GM12878 (cell line): ENCODE results near the gene SELPLG. TPM values are rescaled to one million over a fixed set of nuclear protein-coding genes. Genes with fewer than 3 reads are reported as not detected.

Experiments used
- ATAC-seq: fragments of 200-7000 bp; cut with Tn5 transposase; 3 replicates; pipeline ENCODE4 v1.9.1; 2020; ENCODE audit warnings: mild to moderate bottlenecking, moderate library complexity
- BruUV-seq: library from RNA; stranded (reverse); fragments of 400-500 nt; replicated peaks from 2 replicates; lab custom pipeline; 2021; lab: Mats Ljungman, UMichigan
- CTCF ChIA-PET: fragments of 300-600 bp; sonication (Branson Sonifier 250); formaldehyde crosslinking; extraction: SDS; loops from one replicate; lab custom pipeline; 2021; ENCODE audit warnings: inconsistent platforms; lab: Yijun Ruan, JAX
- POLR2A ChIA-PET: fragments of 350-600 bp; formaldehyde crosslinking; extraction: SDS; loops from one replicate; lab custom pipeline; 2021; ENCODE audit warnings: inconsistent platforms; lab: Charles Lee
- RAD21 ChIA-PET: fragments of 300-600 bp; sonication (Branson Sonifier 250); formaldehyde crosslinking; loops from one replicate; lab custom pipeline; 2023; ENCODE audit warnings: antibody characterized with exemption; ENCODE audit not compliant: unreplicated experiment; lab: Charles Lee
- SMC1A ChIA-PET: fragments of 300-600 bp; sonication (Branson Sonifier 250); formaldehyde crosslinking; loops from one replicate; lab custom pipeline; 2023; ENCODE audit not compliant: unreplicated experiment, uncharacterized antibody; lab: Charles Lee
- DNase-seq: peaks from one replicate; pipeline ENCODE4 v3.0.0-alpha.2; 2011; ENCODE audit warnings: low read depth, low spot score
- FAIRE-seq: peaks from 3 replicates; lab custom pipeline; 2011; peaks lifted over from hg19 to GRCh38; lab: Jason Lieb, UNC
- H2AFZ ChIP-seq: 2 replicates; pipeline ENCODE4 v1.6.0; 2011; ENCODE audit warnings: low read depth, low read length, control low read depth; ENCODE audit not compliant: control insufficient read depth
- H3K27ac ChIP-seq: 2 replicates; pipeline ENCODE4 v1.5.1; 2011; ENCODE audit warnings: control low read depth; ENCODE audit not compliant: control insufficient read depth, insufficient read depth
- H3K27me3 ChIP-seq, 2 experiments: replicated peaks in 1 of 2; 2 replicates each; pipeline versions ENCODE4 v1.6.0 to v1.6.1; 2011; ENCODE audit warnings: low read length in 1 of 2; ENCODE audit not compliant: control insufficient read depth in 2 of 2, insufficient read depth in 2 of 2
- H3K36me3 ChIP-seq, 2 experiments: 2 replicates each; pipeline ENCODE4 v1.5.1; 2011; ENCODE audit warnings: low read length in 1 of 2; ENCODE audit not compliant: control insufficient read depth in 2 of 2, insufficient read depth in 2 of 2
- H3K4me1 ChIP-seq: 2 replicates; pipeline ENCODE4 v1.6.1; 2011; ENCODE audit warnings: mild to moderate bottlenecking, low read length, moderate library complexity, mixed read lengths; ENCODE audit not compliant: control insufficient read depth, insufficient read depth
- H3K4me2 ChIP-seq: 2 replicates; pipeline ENCODE4 v1.6.0; 2011; ENCODE audit warnings: control low read depth; ENCODE audit not compliant: control insufficient read depth, insufficient read depth
- H3K4me3 ChIP-seq: fragments of 200-600 bp; sonication (generic); 2 replicates; pipeline ENCODE4 v1.5.1; 2016
- H3K79me2 ChIP-seq: 2 replicates; pipeline ENCODE4 v1.6.0; 2011; ENCODE audit warnings: low read length; ENCODE audit not compliant: control insufficient read depth, insufficient read depth
- H3K9ac ChIP-seq: 2 replicates; pipeline ENCODE4 v1.8.0; 2011; ENCODE audit warnings: low read length, control low read depth, mixed read lengths; ENCODE audit not compliant: control insufficient read depth, insufficient read depth
- H3K9me3 ChIP-seq: replicated peaks from 3 replicates; pipeline ENCODE4 v1.5.1; 2011; ENCODE audit warnings: mild to moderate bottlenecking, low read length; ENCODE audit not compliant: control insufficient read depth, insufficient read depth
- H4K20me1 ChIP-seq: 2 replicates; pipeline ENCODE4 v1.6.0; 2011; ENCODE audit not compliant: control insufficient read depth, insufficient read depth
- HDAC6 ChIP-seq: fragments of 200-600 bp; sonication (generic); IDR thresholded peaks from one replicate; pipeline ENCODE4 v1.8.0; 2017; ENCODE audit warnings: antibody characterized with exemption; ENCODE audit not compliant: unreplicated experiment
- MLLT1 ChIP-seq: fragments of 450-650 bp; IDR thresholded peaks from 2 replicates; pipeline ENCODE4 v1.6.1; 2016; ENCODE audit warnings: mild to moderate bottlenecking
- NR2C2 ChIP-seq: IDR thresholded peaks from 2 replicates; pipeline ENCODE4 v1.6.1; 2011; ENCODE audit warnings: borderline replicate concordance, low read depth; ENCODE audit not compliant: control insufficient read depth, insufficient read length
- PAX5 ChIP-seq: IDR thresholded peaks from 2 replicates; pipeline ENCODE4 v1.6.1; 2011; ENCODE audit warnings: low read depth, low read length, borderline replicate concordance
- POU2F2 ChIP-seq: IDR thresholded peaks from 3 replicates; pipeline ENCODE4 v1.6.1; 2011; ENCODE audit warnings: low read depth, mild to moderate bottlenecking, low read length, borderline replicate concordance
- RCOR1 ChIP-seq: conservative IDR thresholded peaks from 2 replicates; pipeline ENCODE4 v1.6.1; 2012; ENCODE audit warnings: low read depth, low read length, improper control_type of control experiment
- RFX5 ChIP-seq: IDR thresholded peaks from 2 replicates; pipeline ENCODE4 v1.6.1; 2011; ENCODE audit warnings: low read depth, low read length, improper control_type of control experiment
- WRNIP1 ChIP-seq: IDR thresholded peaks from 2 replicates; pipeline ENCODE4 v1.6.1; 2011; ENCODE audit warnings: low read depth, low read length, improper control_type of control experiment, borderline replicate concordance
- ZSCAN29 ChIP-seq: fragments of 450-650 bp; IDR thresholded peaks from 2 replicates; pipeline ENCODE4 v1.6.1; 2017; ENCODE audit warnings: mild to moderate bottlenecking, moderate library complexity
- WGBS: methylation state at CpG from one replicate; pipeline ENCODE4 v1.1.6; 2016; ENCODE audit warnings: low lambda C conversion rate; ENCODE audit not compliant: insufficient replicate concordance, insufficient coverage; ENCODE audit errors: missing lambda C conversion rate; 5-methylcytosine and 5-hydroxymethylcytosine counted together
- in situ Hi-C: fragments of 300-500 bp; cut with MboI; formaldehyde crosslinking; loops from 9 replicates; pipeline ENCODE4 v1.14.3; 2018; ENCODE audit warnings: mixed read lengths
- intact Hi-C: fragments of 100-400 bp; cut with micrococcal nuclease; formaldehyde crosslinking; loops from one replicate; pipeline ENCODE4 v1.14.2; 2022; ENCODE audit not compliant: unreplicated experiment
- polyA plus RNA-seq, 11 experiments: library from polyadenylated mRNA; depleted of rRNA in 4 of 11; unstranded in 6 of 11; stranded (reverse) in 5 of 11; fragments of >200 nt; fragmentation: Nextera tagmentation in 4 of 11; fragmentation: Illumina TruSeq in 1 of 11; extraction: Ambion mirVana in 4 of 11; extraction: Trizol in 1 of 11; gene quantifications; 1 replicate in 1 of 11; 2 replicates in 10 of 11; pipeline versions ENCODE4 v1.2.1 to v1.2.3, GENCODE V29; 2011 to 2016; ENCODE audit warnings: inconsistent platforms in 2 of 11, missing spikeins in 2 of 11, low read depth in 1 of 11
- total RNA-seq, 4 experiments: library from RNA; depleted of rRNA in 3 of 4; stranded (reverse); fragments of >200 nt in 3 of 4; fragmentation: Illumina TruSeq in 1 of 4; extraction: Trizol in 1 of 4; gene quantifications; 2 replicates each; pipeline versions ENCODE4 v1.2.1 to v1.2.3, GENCODE V29; 2013 to 2021
- TF ChIP-seq, protein P1 (sequence below): fragments of 450-650 bp; IDR thresholded peaks from 2 replicates; pipeline ENCODE4 v1.6.1; 2017; ENCODE audit warnings: mild to moderate bottlenecking, low read depth, inconsistent platforms; ENCODE audit not compliant: poor library complexity, severe bottlenecking

The SELPLG gene
- total and polyA plus RNA-seq, 10 of the 15 experiments (the other 5 are each of a cell fraction or from before 2014, with no cell fraction given), result 3.2 to 32.3 (median 23.9) TPM

DNA sequence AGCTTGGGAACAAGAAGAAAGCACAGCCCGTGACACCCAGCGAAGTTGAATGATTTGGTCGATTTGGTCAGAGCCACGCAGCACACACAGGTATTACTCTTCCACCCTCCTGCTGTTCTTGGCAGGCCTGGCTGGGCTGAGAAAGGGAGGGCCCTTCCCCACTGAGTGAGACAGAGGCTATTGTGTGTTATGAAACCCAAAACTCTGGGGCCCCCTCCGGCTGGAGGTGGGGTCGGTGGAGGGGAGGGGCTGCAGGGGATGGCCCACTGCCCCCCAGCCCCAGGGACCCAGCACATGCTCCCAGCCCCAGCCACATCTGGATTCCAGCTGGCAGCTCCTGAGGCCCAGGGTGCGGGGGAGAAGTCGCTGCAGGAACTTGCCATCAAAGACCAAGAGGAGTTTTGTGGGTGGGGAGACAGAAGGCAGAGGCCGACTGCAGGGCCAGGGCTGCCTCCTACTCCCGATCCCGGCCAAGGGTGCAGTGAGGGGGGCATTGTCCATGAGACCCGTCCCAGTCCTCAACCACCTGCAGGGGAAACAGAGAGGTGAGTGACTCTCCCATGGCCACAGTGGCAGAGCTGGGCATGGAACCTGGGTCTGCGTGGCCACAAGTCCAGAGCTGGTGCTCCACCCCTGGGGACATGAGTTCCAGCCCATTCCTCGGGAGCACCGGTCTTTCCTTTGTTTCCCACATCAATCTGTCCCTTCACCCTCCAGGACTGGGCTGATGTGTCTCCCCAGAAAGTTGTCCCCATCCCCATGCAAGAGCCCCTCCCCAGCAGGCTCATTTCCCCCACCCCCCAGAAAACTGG, 44.5 kb downstream of the SELPLG start:
- Histone ChIP-seq H3K4me1 (no peaks in the 10 kb centered on the region; the same call in 1 of the 2 replicates), H4K20me1 (no peaks in the 10 kb centered on the region), H3K4me2 (no peak overlapping the region), H3K36me3 (no peaks in the 10 kb centered on the region), H3K27me3 (no peaks in the 10 kb centered on the region), H3K9me3 (no peaks in the 10 kb centered on the region), H3K9ac (no peak overlapping the region), H2AFZ (no peak overlapping the region), H3K79me2 (no peaks in the 10 kb centered on the region), H3K27ac (no peak overlapping the region), H3K4me3 (no peak overlapping the region)
- ChIA-PET POLR2A (no interaction called here), SMC1A (interaction anchor here (0.9 kb wide), 1 partner anchor 13 kb away, joined by 4 read pairs; no protein-coding TSS in a partner anchor), CTCF (interaction anchor here (1.4 kb wide), 1 partner anchor 15 kb away, joined by 3 read pairs; no protein-coding TSS in a partner anchor), RAD21 (no interaction called here)
- intact Hi-C loops, result no loop called here
- 58% methylated on average over 14 of the region's 15 CpGs for WGBS
- TF ChIP-seq ZSCAN29 (no peak), MLLT1 (no peak), RFX5 (no peak)
- BruUV-seq, result no TSS peak
- no peak for FAIRE-seq
- peak; percentile 45; the same call in 2 of the 3 replicates for ATAC-seq
- DNase-seq, result no peak
- in situ Hi-C loops, result no loop called here

DNA sequence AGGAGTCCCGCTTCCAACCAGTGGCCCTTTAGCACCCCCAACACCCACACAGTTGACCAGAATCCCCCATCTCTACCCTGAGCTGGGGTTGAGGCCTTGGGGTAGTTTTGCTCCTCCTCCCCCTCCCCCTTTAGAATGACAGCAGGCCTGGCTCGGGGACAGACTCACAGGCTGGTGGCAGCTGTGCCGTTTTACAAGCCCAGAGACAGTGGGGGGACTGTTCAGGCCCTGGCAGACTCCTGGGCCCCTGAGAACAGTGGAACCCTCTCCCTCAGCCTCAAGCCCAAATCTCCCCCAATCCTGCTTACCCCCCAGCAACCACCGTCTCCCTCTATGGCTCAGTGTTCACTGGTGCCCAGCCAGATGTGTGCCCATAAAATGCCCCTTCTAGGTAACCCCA, 45.9 kb downstream of the SELPLG start:
- POLR2A ChIA-PET, result no interaction called here
- Histone ChIP-seq H3K4me1 (no peaks in the 10 kb centered on the region; the same call in 1 of the 2 replicates), H3K9ac (no peak overlapping the region), H2AFZ (no peak overlapping the region), H3K4me2 (no peak overlapping the region), H3K9me3 (no peaks in the 10 kb centered on the region), H3K36me3 (no peaks in the 10 kb centered on the region), H3K79me2 (no peaks in the 10 kb centered on the region), H4K20me1 (no peaks in the 10 kb centered on the region), H3K27me3 (no peaks in the 10 kb centered on the region), H3K27ac (no peak overlapping the region), H3K4me3 (no peak overlapping the region)
- no peak for FAIRE-seq
- CTCF ChIA-PET, result no interaction called here
- SMC1A ChIA-PET, result interaction anchor here (0.7 kb wide), 1 partner anchor 23 kb away, joined by 3 read pairs; no protein-coding TSS in a partner anchor
- in situ Hi-C loops (no loop called here), intact Hi-C loops (no loop called here)
- ATAC-seq, result no peak
- RAD21 ChIA-PET, result no interaction called here
- 70% methylated on average over 4 of the region's 4 CpGs for whole genome bisulfite sequencing
- BruUV-seq, result no TSS peak
- no peak for DNase-seq
- no peak for TF ChIP-seq WRNIP1
- no peak for TF ChIP-seq HDAC6
- no peak for TF ChIP-seq POU2F2
- TF ChIP-seq, protein P1, sequence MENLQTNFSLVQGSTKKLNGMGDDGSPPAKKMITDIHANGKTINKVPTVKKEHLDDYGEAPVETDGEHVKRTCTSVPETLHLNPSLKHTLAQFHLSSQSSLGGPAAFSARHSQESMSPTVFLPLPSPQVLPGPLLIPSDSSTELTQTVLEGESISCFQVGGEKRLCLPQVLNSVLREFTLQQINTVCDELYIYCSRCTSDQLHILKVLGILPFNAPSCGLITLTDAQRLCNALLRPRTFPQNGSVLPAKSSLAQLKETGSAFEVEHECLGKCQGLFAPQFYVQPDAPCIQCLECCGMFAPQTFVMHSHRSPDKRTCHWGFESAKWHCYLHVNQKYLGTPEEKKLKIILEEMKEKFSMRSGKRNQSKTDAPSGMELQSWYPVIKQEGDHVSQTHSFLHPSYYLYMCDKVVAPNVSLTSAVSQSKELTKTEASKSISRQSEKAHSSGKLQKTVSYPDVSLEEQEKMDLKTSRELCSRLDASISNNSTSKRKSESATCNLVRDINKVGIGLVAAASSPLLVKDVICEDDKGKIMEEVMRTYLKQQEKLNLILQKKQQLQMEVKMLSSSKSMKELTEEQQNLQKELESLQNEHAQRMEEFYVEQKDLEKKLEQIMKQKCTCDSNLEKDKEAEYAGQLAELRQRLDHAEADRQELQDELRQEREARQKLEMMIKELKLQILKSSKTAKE, result no peak
- no peak for TF ChIP-seq RCOR1
- no peak for TF ChIP-seq NR2C2
- TF ChIP-seq PAX5, result no peak
